Neuronal stem cell (in vitro differentiated cells): Measurements from ENCODE around the gene CEP295NL.
A peak's percentile ranks its signal among the peaks of the same experiment; 100 is the strongest.

ENCODE experiments used
- DNase-seq: peaks from one replicate; pipeline ENCODE4 v3.0.0-alpha.2; 2013; ENCODE audit warnings: low spot score
- H2AFZ ChIP-seq: one replicate; pipeline ENCODE4 v1.6.1; 2013; ENCODE audit warnings: mild to moderate bottlenecking, low read length, inconsistent platforms
- H2AK5ac ChIP-seq: 2 replicates; pipeline ENCODE4 v1.6.1; 2013; ENCODE audit warnings: low read depth, mild to moderate bottlenecking, inconsistent platforms, low read length, moderate library complexity, mixed read lengths
- H2BK120ac ChIP-seq: 2 replicates; pipeline ENCODE4 v1.6.1; 2013; ENCODE audit warnings: low read depth, mild to moderate bottlenecking, inconsistent platforms, low read length, moderate library complexity, mixed read lengths
- H2BK12ac ChIP-seq: one replicate; pipeline ENCODE4 v1.6.1; 2013; ENCODE audit warnings: low read length, inconsistent platforms
- H2BK15ac ChIP-seq: 2 replicates; pipeline ENCODE4 v1.6.1; 2013; ENCODE audit warnings: mild to moderate bottlenecking, low read length, inconsistent platforms, mixed read lengths
- H2BK5ac ChIP-seq: one replicate; pipeline ENCODE4 v1.6.1; 2013; ENCODE audit warnings: inconsistent platforms, mild to moderate bottlenecking, low read length, moderate library complexity
- H3K14ac ChIP-seq: one replicate; pipeline ENCODE4 v1.6.1; 2013; ENCODE audit warnings: low read length, inconsistent platforms
- H3K18ac ChIP-seq: 2 replicates; pipeline ENCODE4 v1.6.1; 2013; ENCODE audit warnings: low read length, inconsistent platforms
- H3K23ac ChIP-seq: 2 replicates; pipeline ENCODE4 v1.6.1; 2013; ENCODE audit warnings: low read depth, mild to moderate bottlenecking, mixed read lengths, low read length, inconsistent platforms; ENCODE audit not compliant: poor library complexity
- H3K27ac ChIP-seq: replicated peaks from 3 replicates; pipeline ENCODE4 v1.5.1; 2013; ENCODE audit warnings: low read length, inconsistent platforms
- H3K27me3 ChIP-seq, 3 experiments: 2 replicates each; pipeline ENCODE4 v1.6.1; 2013; ENCODE audit warnings: low read length in 3 of 3, mild to moderate bottlenecking in 2 of 3, inconsistent platforms in 1 of 3, low read depth in 1 of 3, mixed read lengths in 1 of 3, moderate library complexity in 1 of 3; ENCODE audit not compliant: control insufficient read depth in 3 of 3, insufficient read depth in 3 of 3
- H3K36me3 ChIP-seq, 2 donors: replicated peaks in 1 of 2; 2 replicates each; pipeline ENCODE4 v1.6.1; 2013; ENCODE audit warnings: low read length in 2 of 2; ENCODE audit not compliant: control insufficient read depth in 2 of 2, insufficient read depth in 2 of 2
- H3K4ac ChIP-seq: 2 replicates; pipeline ENCODE4 v1.6.1; 2013; ENCODE audit warnings: inconsistent platforms, mild to moderate bottlenecking, low read length, moderate library complexity
- H3K4me1 ChIP-seq, 2 donors: 1 replicate in 1 of 2; 2 replicates in 1 of 2; pipeline ENCODE4 v1.6.1; 2013; ENCODE audit warnings: low read length in 2 of 2, low read depth in 1 of 2; ENCODE audit not compliant: control insufficient read depth in 2 of 2, insufficient read depth in 1 of 2
- H3K4me2 ChIP-seq: one replicate; pipeline ENCODE4 v1.6.1; 2013; ENCODE audit warnings: mild to moderate bottlenecking, low read length, inconsistent platforms; ENCODE audit not compliant: insufficient read depth, poor library complexity, severe bottlenecking
- H3K4me3 ChIP-seq, 2 donors: 2 replicates each; pipeline ENCODE4 v1.5.1; 2013; ENCODE audit warnings: low read length in 2 of 2, mild to moderate bottlenecking in 2 of 2, inconsistent platforms in 1 of 2, moderate library complexity in 1 of 2
- H3K79me1 ChIP-seq: one replicate; pipeline ENCODE4 v1.6.1; 2013; ENCODE audit warnings: low read depth, mild to moderate bottlenecking, inconsistent platforms, low read length, moderate library complexity
- H3K9ac ChIP-seq: one replicate; pipeline ENCODE4 v1.6.1; 2013; ENCODE audit warnings: mild to moderate bottlenecking, low read depth, low read length, inconsistent platforms; ENCODE audit not compliant: poor library complexity
- H3K9me3 ChIP-seq, 2 donors: replicated peaks in 1 of 2; 2 replicates each; pipeline versions ENCODE3 to v1.6.1; 2013; ENCODE audit warnings: low read length in 2 of 2, mild to moderate bottlenecking in 2 of 2, inconsistent platforms in 1 of 2, low read depth in 1 of 2, mixed read lengths in 1 of 2, moderate library complexity in 1 of 2; ENCODE audit not compliant: control insufficient read depth in 2 of 2, insufficient read depth in 1 of 2
- H4K8ac ChIP-seq: one replicate; pipeline ENCODE4 v1.6.1; 2013; ENCODE audit warnings: low read depth, mild to moderate bottlenecking, inconsistent platforms, low read length, moderate library complexity
- H4K91ac ChIP-seq: one replicate; pipeline ENCODE4 v1.6.1; 2013; ENCODE audit warnings: low read length, low read depth, mild to moderate bottlenecking, inconsistent platforms; ENCODE audit not compliant: poor library complexity
- WGBS, 2 donors: extraction: QIAGEN DNeasy Blood & Tissue Kit; methylation state at CpG; one replicate each; pipeline ENCODE4 v1.1.7; 2013; ENCODE audit warnings: missing lambda C conversion rate in 2 of 2, mixed read lengths in 1 of 2; ENCODE audit not compliant: insufficient read length in 2 of 2, insufficient replicate concordance in 1 of 2; ENCODE audit errors: extremely low coverage in 2 of 2; 5-methylcytosine and 5-hydroxymethylcytosine counted together

CEP295NL gene

GRCh38 chr17:78939615-78940014 lies 36.6 kb upstream of the CEP295NL start:
- peaks cover 0 to 2% of the 10 kb centered on the region in 2 donors for H3K9me3 ChIP-seq
- H3K4me2 ChIP-seq = no peak overlapping the region
- H2BK120ac ChIP-seq = no peak overlapping the region
- H2AK5ac ChIP-seq = no peak overlapping the region
- H2BK5ac ChIP-seq = no peak overlapping the region
- no peaks in the 10 kb centered on the region for H3K79me1 ChIP-seq
- H3K27me3 ChIP-seq = peaks cover 0 to 14% (median 0%) of the 10 kb centered on the region in 3 experiments
- no peak overlapping the region for H3K9ac ChIP-seq
- H3K36me3 ChIP-seq = no peaks in the 10 kb centered on the region
- H2BK15ac ChIP-seq = no peak overlapping the region
- peaks cover 9 to 10% of the 10 kb centered on the region in 2 donors for H3K4me1 ChIP-seq
- H3K14ac ChIP-seq = no peak overlapping the region
- no peak overlapping the region for H4K8ac ChIP-seq
- H4K91ac ChIP-seq = no peak overlapping the region
- no peak overlapping the region for H2BK12ac ChIP-seq
- no peak for DNase-seq
- no peak overlapping the region for H3K27ac ChIP-seq
- H3K23ac ChIP-seq = no peak overlapping the region
- no CpG with 5 or more reads among the region's 6 CpGs for WGBS, 2 donors
- H3K4ac ChIP-seq = no peak overlapping the region
- H2AFZ ChIP-seq = no peak overlapping the region
- no peak overlapping the region for H3K18ac ChIP-seq
- H3K4me3 ChIP-seq = no peak overlapping the region

DNA sequence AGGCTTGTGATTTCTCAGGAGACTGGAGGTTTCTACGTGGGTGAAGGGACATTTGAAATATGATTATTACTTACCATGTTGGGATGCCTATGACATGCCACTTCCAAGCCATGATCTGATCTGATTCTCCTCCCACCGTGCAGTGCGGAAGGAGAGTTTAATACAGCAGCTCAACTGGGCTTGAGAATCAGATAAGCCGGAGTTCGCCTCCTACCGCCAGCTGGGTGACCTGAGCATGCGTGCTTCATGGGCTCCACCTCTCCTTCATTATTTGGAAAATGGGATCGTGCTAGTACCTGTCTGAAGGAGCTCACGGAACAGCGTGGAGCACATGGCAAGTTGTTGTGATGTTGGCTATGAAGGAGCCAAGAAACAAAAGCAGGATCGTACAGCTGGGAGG lies 34.6 kb upstream of the CEP295NL start:
- no peak for DNase-seq
- H3K9me3 ChIP-seq = no peaks in the 10 kb centered on the region
- H2BK5ac ChIP-seq = no peak overlapping the region
- no peak overlapping the region for H2BK12ac ChIP-seq
- H2BK15ac ChIP-seq = no peak overlapping the region
- H3K23ac ChIP-seq = no peak overlapping the region
- no peak overlapping the region for H3K4me2 ChIP-seq
- no peak overlapping the region for H4K8ac ChIP-seq
- no peak overlapping the region for H3K4ac ChIP-seq
- H2BK120ac ChIP-seq = no peak overlapping the region
- H3K36me3 ChIP-seq = no peaks in the 10 kb centered on the region
- peaks cover 0 to 8% (median 0%) of the 10 kb centered on the region in 3 experiments for H3K27me3 ChIP-seq
- H3K4me3 ChIP-seq = no peak overlapping the region
- no peak overlapping the region for H2AFZ ChIP-seq
- no CpG with 5 or more reads among the region's 11 CpGs for WGBS, 2 donors
- peak overlapping the region; percentile 21 for H3K18ac ChIP-seq
- no peaks in the 10 kb centered on the region for H3K79me1 ChIP-seq
- H2AK5ac ChIP-seq = no peak overlapping the region
- H3K9ac ChIP-seq = no peak overlapping the region
- peaks cover 19 to 21% of the 10 kb centered on the region in 2 donors for H3K4me1 ChIP-seq
- H4K91ac ChIP-seq = no peak overlapping the region
- H3K27ac ChIP-seq = no peak overlapping the region
- H3K14ac ChIP-seq = no peak overlapping the region

GRCh38 chr17:78935419-78936323 lies 32.7 kb upstream of the CEP295NL start:
- Histone ChIP-seq H2AK5ac (peak overlapping the region; percentile 94), H3K4me1 (peaks cover 18% of the 10 kb centered on the region in 2 donors), H3K9me3 (no peaks in the 10 kb centered on the region), H3K23ac (peak overlapping the region; percentile 85), H2BK120ac (peak overlapping the region; percentile 56), H3K79me1 (no peaks in the 10 kb centered on the region), H3K27me3 (peaks cover 0 to 8% (median 0%) of the 10 kb centered on the region in 3 experiments), H4K91ac (no peak overlapping the region), H3K9ac (no peak overlapping the region), H2BK15ac (peak overlapping the region; percentile 97), H3K27ac (no peak overlapping the region), H4K8ac (no peak overlapping the region), H3K4me2 (no peak overlapping the region), H2BK12ac (peak overlapping the region; percentile 95), H3K36me3 (no peaks in the 10 kb centered on the region), H3K4ac (no peak overlapping the region), H2BK5ac (peak overlapping the region; percentile 7), H2AFZ (no peak overlapping the region), H3K14ac (peak overlapping the region; percentile 26), H3K4me3 (no peak overlapping the region), H3K18ac (peak overlapping the region; percentile 94)
- DNase-seq = no peak
- WGBS, 2 donors = no CpG with 5 or more reads among the region's 33 CpGs

- no CpG with 5 or more reads among the region's 19 CpGs for WGBS, 2 donors
- Histone ChIP-seq H3K4ac (no peak overlapping the region), H3K79me1 (no peaks in the 10 kb centered on the region), H3K4me1 (peaks cover 16 to 18% of the 10 kb centered on the region in 2 donors), H2BK15ac (peak overlapping the region; percentile 97), H3K9ac (no peak overlapping the region), H2BK5ac (no peak overlapping the region), H2AFZ (peak overlapping the region; percentile 64), H3K27ac (no peak overlapping the region), H3K27me3 (peaks cover 0 to 8% (median 0%) of the 10 kb centered on the region in 3 experiments), H2BK120ac (no peak overlapping the region), H4K91ac (no peak overlapping the region), H2AK5ac (peak overlapping the region; percentile 94), H2BK12ac (peak overlapping the region; percentile 95), H3K18ac (peak overlapping the region; percentile 82), H3K4me3 (no peak overlapping the region), H3K4me2 (no peak overlapping the region), H4K8ac (no peak overlapping the region), H3K36me3 (no peaks in the 10 kb centered on the region), H3K9me3 (no peaks in the 10 kb centered on the region), H3K14ac (peak overlapping the region; percentile 26), H3K23ac (peak overlapping the region; percentile 85)
- DNase-seq = no peak
Measured at GRCh38 chr17:78934681-78935418, 31.8 kb upstream of the CEP295NL start.
